ENCODE data around the gene SRSF3. TPM values are rescaled to one million over a fixed set of nuclear protein-coding genes. Genes with fewer than 3 reads are reported as not detected.

Gene SRSF3
- total RNA-seq: 119 TPM
- long read RNA-seq, full-length matches to known transcripts: 95 of 101 reads
- long read RNA-seq, partial matches to known transcripts: 2 of 101 reads
- long read RNA-seq, other reads (novel, unspliced or antisense): 4 of 101 reads

GRCh38 chr6:36594029-36594815 lies at the start of gene SRSF3:
SRSF3 (plus strand) TSS chr6:36594362; CDS start chr6:36596763, 2,401 bp downstream.
- intact Hi-C loops (cut with micrococcal nuclease): loop anchor here (10.0 kb wide), 1 partner anchor 49 kb away; the partner anchor contains the start of gene STK38
- H3K27ac ChIP-seq (replicated peaks): peak within 1 kb of the TSS; percentile 98
- H3K27me3 ChIP-seq (ENCODE audit: low read depth): no peaks in the 10 kb centered on the region
- no peaks in the 10 kb centered on the region for H3K9me3 ChIP-seq (replicated peaks)
- peak within 1 kb of the TSS; percentile 79 for H3K4me3 ChIP-seq
- H3K36me3 ChIP-seq: peaks cover 27% of the 10 kb centered on the region
- H3K4me1 ChIP-seq: peaks cover 61% of the 10 kb centered on the region
- TF ChIP-seq CTCF (IDR thresholded peaks at IDR 0.05; ENCODE audit: borderline replicate concordance): peak; percentile 76
- peak; percentile 96 for DNase-seq

- intact Hi-C loops (cut with micrococcal nuclease): loop anchor here (10.0 kb wide), 1 partner anchor 49 kb away; the partner anchor contains the start of gene SRSF3
- H3K4me1 ChIP-seq: peaks cover 56% of the 10 kb centered on the region
Observed at GRCh38 chr6:36545767-36546307, 48.3 kb upstream of the SRSF3 start.

GRCh38 chr6:36546308-36546919 lies 47.7 kb upstream of the SRSF3 start:
- Histone ChIP-seq H3K4me3 (peak overlapping the region; percentile 99), H3K27ac (replicated peaks) (peak overlapping the region; percentile 99), H3K36me3 (peaks cover under 1% of the 10 kb centered on the region), H3K4me1 (peaks cover 51% of the 10 kb centered on the region), H3K27me3 (ENCODE audit: low read depth) (no peaks in the 10 kb centered on the region), H3K9me3 (replicated peaks) (no peaks in the 10 kb centered on the region)
- intact Hi-C loops (cut with micrococcal nuclease): loop anchor here (10.0 kb wide), 1 partner anchor 48 kb away; the partner anchor contains the start of gene SRSF3
- no peak for DNase-seq
- no peak for TF ChIP-seq CTCF (IDR thresholded peaks at IDR 0.05; ENCODE audit: borderline replicate concordance)

More at GRCh38 chr6:36545767-36546307, 48.3 kb upstream of the SRSF3 start:
- Histone ChIP-seq H3K4me3 (peak overlapping the region; percentile 99), H3K9me3 (replicated peaks) (no peaks in the 10 kb centered on the region), H3K36me3 (peaks cover 6% of the 10 kb centered on the region), H3K27me3 (ENCODE audit: low read depth) (no peaks in the 10 kb centered on the region), H3K27ac (replicated peaks) (peak overlapping the region; percentile 99)
- DNase-seq: no peak
- TF ChIP-seq CTCF (IDR thresholded peaks at IDR 0.05; ENCODE audit: borderline replicate concordance): no peak

- TF ChIP-seq CTCF (IDR thresholded peaks at IDR 0.05; ENCODE audit: borderline replicate concordance): peak; percentile 16
- H3K9me3 ChIP-seq (replicated peaks): no peaks in the 10 kb centered on the region
- peaks cover 47% of the 10 kb centered on the region for H3K4me1 ChIP-seq
- peak; percentile 93 for DNase-seq
- intact Hi-C loops (cut with micrococcal nuclease): loop anchor here (10.0 kb wide), 1 partner anchor 48 kb away; the partner anchor contains the start of gene SRSF3
- no peaks in the 10 kb centered on the region for H3K36me3 ChIP-seq
- H3K27ac ChIP-seq (replicated peaks): peak within 1 kb of the TSS; percentile 99
- H3K4me3 ChIP-seq: peak within 1 kb of the TSS; percentile 99
- H3K27me3 ChIP-seq (ENCODE audit: low read depth): no peaks in the 10 kb centered on the region
Observed at GRCh38 chr6:36546920-36547645, 47.1 kb upstream of the SRSF3 start, which contains the start of gene STK38. STK38 (minus strand) TSS chr6:36547479; CDS start chr6:36540202, 7,277 bp downstream.
